Body of pancreas (tissue), 4 donors: ENCODE measurements around the gene PCBP3.

Source experiments
- CTCF ChIP-seq, 7 experiments: fragments of 450-650 bp in 4 of 7; fragments of 200-600 bp in 3 of 7; sonication (generic) in 3 of 7; IDR thresholded peaks; one replicate each; pipeline ENCODE4 v1.5.1; 2016 to 2019; ENCODE audit warnings: antibody characterized with exemption in 7 of 7
- POLR2A ChIP-seq, 3 donors: fragments of 450-650 bp; IDR thresholded peaks; one replicate each; pipeline ENCODE4 v1.6.1; 2016; ENCODE audit warnings: antibody characterized with exemption in 3 of 3, mild to moderate bottlenecking in 2 of 3

- no peak for TF ChIP-seq CTCF (IDR thresholded peaks at IDR 0.05)
- no peak for TF ChIP-seq POLR2A (IDR thresholded peaks at IDR 0.05)
These were observed 205.3 kb downstream of the PCBP3 start for GRCh38 chr21:45848805-45849204.
